WTC11 (cell line): ENCODE results near the gene IFT27.

ENCODE experiments used
- CREB1 ChIP-seq: sonication (generic); formaldehyde crosslinking; IDR thresholded peaks from 2 replicates; pipeline ENCODE4 v1.8.0; 2023; ENCODE audit warnings: mild to moderate bottlenecking, missing genetic modification reagents
- CREM ChIP-seq: sonication (generic); formaldehyde crosslinking; IDR thresholded peaks from 2 replicates; pipeline ENCODE4 v1.8.1; 2022; ENCODE audit warnings: mild to moderate bottlenecking, missing genetic modification reagents, moderate library complexity
- CTCF ChIP-seq: fragments of 200-600 bp; IDR thresholded peaks from 2 replicates; pipeline ENCODE4 v1.8.0; 2022; ENCODE audit warnings: antibody characterized with exemption
- FOXJ3 ChIP-seq: sonication (generic); formaldehyde crosslinking; IDR thresholded peaks from 2 replicates; pipeline ENCODE4 v1.9.0; 2021; ENCODE audit warnings: missing genetic modification reagents, mild to moderate bottlenecking, borderline replicate concordance
- FOXP4 ChIP-seq: sonication (generic); formaldehyde crosslinking; IDR thresholded peaks from 2 replicates; pipeline ENCODE4 v1.8.0; 2022; ENCODE audit warnings: mild to moderate bottlenecking, missing genetic modification reagents
- OVOL2 ChIP-seq: fragments of 250-450 bp; sonication (Bioruptor Pico); IDR thresholded peaks from 2 replicates; pipeline ENCODE4 v1.9.0; 2021; ENCODE audit warnings: mild to moderate bottlenecking, borderline replicate concordance
- TEAD1 ChIP-seq: sonication (generic); formaldehyde crosslinking; IDR thresholded peaks from 2 replicates; pipeline ENCODE4 v1.8.0; 2022; ENCODE audit warnings: mild to moderate bottlenecking, missing genetic modification reagents
- USF1 ChIP-seq: sonication (generic); formaldehyde crosslinking; IDR thresholded peaks from 2 replicates; pipeline ENCODE4 v1.8.0; 2022; ENCODE audit warnings: mild to moderate bottlenecking, missing genetic modification reagents
- ZMAT4 ChIP-seq: fragments of 250-450 bp; sonication (Bioruptor Pico); IDR thresholded peaks from 2 replicates; pipeline ENCODE4 v1.9.0; 2021; ENCODE audit warnings: mild to moderate bottlenecking
- ZNF219 ChIP-seq: sonication (generic); formaldehyde crosslinking; IDR thresholded peaks from 2 replicates; pipeline ENCODE4 v1.8.0; 2023; ENCODE audit warnings: missing genetic modification reagents, mild to moderate bottlenecking, borderline replicate concordance

- TF ChIP-seq CTCF, result no peak
- TF ChIP-seq CREM (CRISPR knock-in tag), result no peak
- no peak for TF ChIP-seq FOXJ3 (CRISPR knock-in tag)
- TF ChIP-seq TEAD1 (CRISPR knock-in tag), result no peak
- no peak for TF ChIP-seq ZMAT4
- TF ChIP-seq USF1 (CRISPR knock-in tag), result no peak
- no peak for TF ChIP-seq ZNF219 (CRISPR knock-in tag)
- TF ChIP-seq OVOL2 (CRISPR knock-in tag), result no peak
- no peak for TF ChIP-seq CREB1 (CRISPR knock-in tag)
- no peak for TF ChIP-seq FOXP4 (CRISPR knock-in tag)
Observed at GRCh38 chr22:36730176-36730858, 45.6 kb downstream of the IFT27 start.
